Measurements from ENCODE around the gene IL16.
"Not testable (repeated sequence)": the region's sequence is repeated elsewhere in the genome, so short reads cannot be mapped to it uniquely, and the experiment has no call there.

Gene IL16

DNA sequence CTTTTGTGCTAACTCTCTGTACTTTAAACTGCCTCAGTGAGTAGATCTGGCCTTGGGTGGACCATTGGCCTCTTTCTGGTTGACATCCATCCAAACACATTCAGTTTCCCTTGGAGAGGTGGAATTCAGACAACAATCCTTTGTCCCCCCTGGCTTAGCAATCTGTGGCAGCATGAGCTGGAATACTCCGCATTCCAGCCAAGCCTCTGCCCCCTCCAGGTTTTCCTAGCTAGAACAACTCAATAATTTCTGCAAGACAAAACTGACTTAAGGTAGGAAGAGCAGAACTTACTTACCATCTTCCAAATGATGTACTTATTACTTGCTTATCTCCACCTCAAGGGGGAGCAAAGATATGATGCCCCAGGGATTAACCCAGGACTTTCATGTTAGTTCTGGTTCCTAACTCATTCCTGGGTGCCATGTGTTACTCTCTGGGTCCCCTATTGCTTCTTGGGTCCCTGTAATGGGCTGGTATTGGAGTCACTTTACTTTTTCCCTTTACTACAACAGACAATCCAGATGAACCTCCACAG lies 21.8 kb upstream of the IL16 start:
- DNase-seq, result no peak

- DNase-seq, result no peak
These were observed 21.2 kb upstream of the IL16 start for GRCh38 chr15:81175496-81175895.

DNA sequence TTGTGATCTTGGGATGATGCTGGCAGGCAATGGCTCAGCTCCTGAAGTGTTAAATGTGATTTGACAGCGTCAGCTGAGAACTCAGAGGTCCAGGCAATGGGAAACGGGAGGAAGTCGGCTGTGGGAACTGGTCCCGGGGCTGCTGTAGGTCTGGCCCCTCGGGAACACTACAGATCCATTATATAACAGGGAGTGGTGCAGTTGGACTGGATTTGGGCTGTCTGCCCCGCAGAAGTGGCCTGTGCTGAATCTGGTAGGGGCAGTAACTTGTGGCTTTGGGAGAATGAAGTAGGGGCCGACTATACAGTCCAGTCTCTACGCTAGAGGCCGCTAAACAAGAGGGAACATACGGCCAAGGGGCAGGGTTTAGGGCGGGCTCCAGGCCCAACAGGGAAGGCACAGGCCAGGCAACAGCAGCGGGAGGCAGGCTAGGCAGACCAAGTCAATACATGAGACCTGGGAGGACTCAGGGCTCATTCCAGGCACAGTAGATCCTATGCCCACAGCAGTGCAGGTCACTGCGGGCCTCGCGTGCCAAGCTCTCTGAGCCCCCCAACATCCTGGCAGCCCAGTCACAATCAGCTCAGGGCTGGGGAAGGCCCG lies 20.3 kb upstream of the IL16 start:
- no peak for DNase-seq

DNA sequence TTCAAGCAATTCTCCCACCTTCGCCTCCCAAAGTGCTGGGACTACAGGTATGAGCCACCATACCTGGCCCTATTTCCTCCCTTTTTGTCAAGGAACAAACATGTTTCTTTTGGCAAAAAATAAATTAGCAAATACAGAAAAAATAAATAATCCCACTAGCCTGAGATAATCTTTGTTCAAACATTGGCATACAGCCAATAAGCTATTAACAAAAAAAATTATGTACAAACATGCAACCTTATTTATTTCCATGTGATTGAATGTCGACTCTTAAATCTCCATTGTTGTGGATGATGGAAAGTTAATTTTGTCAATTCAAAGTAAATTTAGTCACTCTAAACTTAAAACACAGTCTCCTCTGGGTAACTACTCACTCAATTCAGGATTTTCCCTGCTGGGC lies 18.3 kb upstream of the IL16 start:
- DNase-seq, result no peak

GRCh38 chr15:81181220-81181619 lies 15.5 kb upstream of the IL16 start:
- DNase-seq, result no peak

GRCh38 chr15:81182031-81182755 lies 14.5 kb upstream of the IL16 start:
- no peak for DNase-seq

DNA sequence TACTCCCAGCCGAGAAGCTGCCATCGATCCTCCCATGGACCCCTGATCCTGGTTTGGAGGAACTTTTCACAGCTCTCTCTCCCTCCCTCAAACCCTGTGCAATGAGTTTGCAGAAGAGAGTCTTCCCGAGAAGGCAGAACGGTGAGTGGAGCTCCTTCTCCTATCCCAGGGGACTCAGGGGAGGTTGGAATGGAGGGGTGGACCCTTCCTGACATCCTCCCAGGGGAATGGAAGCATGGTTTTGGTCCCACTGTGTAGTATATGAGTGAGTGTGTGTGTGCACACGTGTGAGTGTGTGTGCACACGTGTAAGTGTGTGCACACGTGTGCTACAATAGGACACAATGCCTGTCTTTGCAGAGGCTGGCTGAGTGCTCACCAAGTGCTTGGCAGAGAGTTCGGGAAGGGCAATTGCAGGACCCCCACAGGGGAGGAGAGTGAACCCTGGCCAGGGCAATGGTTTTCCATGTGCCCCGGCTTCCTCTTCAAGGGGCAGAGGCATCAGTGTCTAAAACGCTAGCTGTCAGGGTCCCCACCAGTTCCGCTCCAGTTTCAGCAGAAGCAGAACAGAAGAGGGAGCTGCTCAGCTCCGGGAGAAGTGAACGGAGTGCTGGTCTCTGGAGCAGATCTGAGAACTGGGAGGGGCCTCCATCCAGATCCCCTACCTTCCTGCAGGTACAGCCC lies 13.8 kb upstream of the IL16 start:
- no peak for DNase-seq

GRCh38 chr15:81183439-81183775 lies 13.3 kb upstream of the IL16 start:
- DNase-seq, result no peak

GRCh38 chr15:81184188-81184587 lies 12.5 kb upstream of the IL16 start:
- DNase-seq, result no peak

GRCh38 chr15:81185631-81186295 lies 10.9 kb upstream of the IL16 start:
- DNase-seq, result no peak

GRCh38 chr15:81188354-81188753 lies 8.3 kb upstream of the IL16 start:
- no peak for DNase-seq

DNA sequence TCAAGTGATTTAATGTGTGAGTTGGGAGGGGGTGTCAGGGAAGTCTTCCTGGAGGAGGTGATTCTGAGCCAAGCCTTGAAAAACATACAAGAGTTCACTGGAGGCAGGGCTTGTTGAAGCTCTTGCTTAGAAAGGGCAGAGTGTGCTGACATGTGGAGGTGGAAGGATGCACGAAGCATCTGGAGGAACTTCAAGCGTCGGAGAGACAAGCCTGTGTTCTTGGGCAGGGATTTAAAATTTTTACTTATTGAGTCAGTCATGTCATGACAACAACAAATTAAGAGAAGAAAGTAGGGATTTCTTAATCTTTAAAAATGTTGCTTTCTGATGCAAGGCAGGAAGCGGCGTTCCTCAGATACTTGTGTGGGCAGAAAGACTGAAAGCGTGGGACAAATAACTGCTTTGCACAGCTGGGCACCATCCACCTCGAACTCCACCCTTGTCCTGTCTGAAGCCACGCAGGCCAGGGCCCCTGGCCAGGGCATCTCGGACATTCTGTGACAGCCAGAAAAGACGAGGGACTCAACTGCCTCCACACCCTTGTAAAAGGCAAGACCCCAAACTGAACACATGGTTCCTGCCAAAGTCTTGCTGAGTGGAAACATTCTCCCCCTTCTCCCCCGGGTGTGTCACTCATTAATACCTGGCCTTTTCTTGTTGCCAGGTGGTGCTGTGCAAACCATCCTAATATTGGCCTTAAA lies 6.9 kb upstream of the IL16 start:
- DNase-seq, result peak; percentile 96

DNA sequence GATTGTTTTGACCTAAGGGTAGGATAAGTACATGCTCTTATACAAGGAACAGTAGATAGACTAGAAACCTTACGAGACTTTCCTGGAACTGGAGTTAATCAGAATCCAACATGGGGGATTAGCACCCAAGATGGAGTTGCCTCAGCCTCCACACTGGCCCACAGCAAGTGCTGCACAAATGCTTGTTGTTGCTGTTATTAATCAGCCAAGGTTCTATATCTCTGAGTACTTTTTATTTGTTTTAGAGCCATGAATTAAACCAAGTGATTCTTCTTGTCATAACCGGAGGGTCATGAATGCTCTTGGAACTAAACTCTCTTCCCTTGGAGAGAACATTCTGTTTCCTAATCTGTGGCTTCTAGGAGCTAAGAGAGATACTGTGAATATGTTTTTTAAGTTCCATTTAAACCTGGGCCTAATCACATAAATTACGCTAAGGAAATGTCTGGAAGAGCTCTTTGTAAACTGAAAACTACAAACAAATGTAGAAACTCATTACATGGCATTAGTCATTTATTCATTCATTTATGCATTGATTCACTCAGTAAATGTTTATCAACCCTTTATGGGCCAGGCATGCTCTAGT lies 5.7 kb upstream of the IL16 start:
- no peak for DNase-seq

DNA sequence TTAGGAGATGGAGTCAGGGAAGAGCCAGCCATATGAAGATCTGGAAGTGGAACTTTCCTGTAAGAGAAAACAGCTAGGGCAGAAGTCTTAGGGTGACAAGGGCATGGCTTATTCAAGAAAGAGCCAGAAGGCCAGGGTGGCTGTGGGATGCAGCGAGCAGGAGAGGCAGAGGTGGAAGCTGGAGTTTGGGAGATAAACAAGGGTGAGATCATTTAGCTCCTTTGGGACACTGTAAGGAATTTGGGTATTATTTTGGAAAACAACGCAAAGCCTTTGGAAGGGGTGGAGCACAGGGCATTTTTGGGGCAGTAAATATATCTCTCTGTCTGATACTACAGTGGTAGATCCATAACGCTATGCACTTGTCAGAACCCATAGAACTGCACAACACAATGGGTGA lies 5.0 kb upstream of the IL16 start:
- no peak for DNase-seq

GRCh38 chr15:81194723-81195122 lies 2.0 kb upstream of the IL16 start:
- DNase-seq, result no peak

- DNase-seq, result no peak
These were observed 1.3 kb upstream of the IL16 start for GRCh38 chr15:81195339-81195864.

DNA sequence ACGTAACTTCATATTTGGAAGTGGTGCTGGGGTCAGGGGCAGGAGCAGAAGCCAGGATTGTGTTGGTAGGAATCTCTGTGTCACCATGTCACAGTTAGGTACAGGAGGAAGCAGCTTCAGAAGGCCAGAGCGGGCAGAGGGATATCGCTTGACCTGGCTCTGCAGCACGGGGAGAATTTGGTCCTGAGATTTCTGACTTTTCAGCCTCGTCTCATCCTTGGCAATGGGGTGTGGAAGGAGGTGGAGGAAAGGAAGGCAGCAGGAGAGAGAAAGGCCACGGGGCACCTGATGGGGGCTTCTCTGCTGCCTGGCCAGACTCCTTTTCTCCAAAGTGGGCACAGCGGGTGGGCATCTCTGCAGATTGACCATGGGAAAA lies 564 bp downstream of the IL16 start:
- no peak for DNase-seq

- DNase-seq, result no peak
These were observed 1.1 kb downstream of the IL16 start for GRCh38 chr15:81197688-81198281.

DNA sequence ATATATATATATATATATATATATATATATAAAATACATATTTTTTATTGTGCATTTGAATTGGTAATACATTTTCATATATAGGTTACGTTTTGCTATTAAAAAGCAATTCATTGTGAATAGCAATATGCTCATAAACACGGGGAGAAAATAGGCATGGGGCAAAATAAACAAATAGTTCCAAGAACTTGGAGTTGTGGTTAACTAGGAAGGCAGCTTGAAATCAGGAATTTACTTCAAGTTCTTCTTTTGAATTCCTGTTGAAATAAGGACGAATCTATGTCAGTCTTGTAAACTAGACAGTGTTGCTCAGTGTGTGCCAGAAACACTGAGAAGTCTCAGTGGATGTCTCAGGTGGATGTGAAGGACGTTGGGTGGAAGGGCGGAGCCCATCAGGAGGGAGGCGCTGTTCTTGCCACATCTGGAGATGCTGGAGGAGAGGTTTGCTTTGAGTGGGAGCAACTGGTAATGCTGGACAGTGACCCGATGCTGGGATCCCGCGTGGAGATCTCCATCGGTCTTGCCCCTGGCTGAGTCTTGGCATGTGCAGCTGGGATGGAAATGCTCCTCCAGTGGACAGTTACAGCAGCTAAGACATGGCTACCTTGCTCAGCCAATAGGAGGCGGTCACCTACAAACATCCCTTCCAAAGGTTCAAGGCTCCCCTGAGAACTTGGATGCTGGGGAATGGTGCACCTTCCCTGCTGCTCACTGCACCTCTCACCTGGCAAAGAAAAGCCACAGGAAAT lies 2.5 kb downstream of the IL16 start:
- no peak for DNase-seq

DNA sequence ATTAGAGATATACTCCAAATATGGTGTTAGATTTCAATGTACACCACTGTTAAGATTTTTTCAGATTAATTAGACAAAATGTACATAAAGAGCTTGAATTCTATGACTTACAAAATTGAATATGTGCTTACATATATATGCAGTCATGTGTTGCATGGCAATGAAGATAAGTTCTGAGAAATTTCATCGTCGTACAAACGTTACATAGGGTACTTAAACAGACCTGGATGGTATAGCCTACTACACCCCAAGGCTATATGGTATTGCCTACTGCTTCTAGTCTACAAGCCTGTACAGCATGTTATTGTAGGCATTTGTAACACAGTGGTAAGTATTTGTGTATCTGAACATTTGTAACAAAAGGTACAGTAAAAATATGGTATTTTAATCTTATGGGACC lies 9.3 kb downstream of the IL16 start:
- no peak for DNase-seq

DNA sequence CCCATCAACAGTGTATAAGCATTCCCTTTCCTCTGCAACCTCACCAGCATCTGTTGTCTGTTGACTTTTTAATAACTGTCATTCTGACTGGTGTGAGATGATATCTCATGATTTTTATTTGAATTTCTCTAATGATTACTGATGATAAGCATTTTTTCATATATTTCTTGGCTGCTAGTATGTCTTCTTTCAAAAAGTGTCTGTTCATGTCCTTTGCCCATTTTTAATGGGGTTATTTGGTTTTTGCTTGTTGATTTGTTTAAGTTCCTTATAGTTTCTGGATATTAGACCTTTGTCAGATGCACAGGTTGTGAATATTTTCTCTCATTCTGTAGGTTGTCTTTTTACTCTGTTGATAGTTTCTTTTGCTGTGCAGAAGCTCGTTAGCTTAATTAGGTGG lies 11.3 kb downstream of the IL16 start:
- not testable (repeated sequence) for DNase-seq
